Activated T-cell treated with anti-CD3 and anti-CD28 coated beads, Interleukin-2, amount 50 U/mL, for 48 hours (primary cell): ENCODE results near the gene SBDS.
A peak's percentile ranks its signal among the peaks of the same experiment; 100 is the strongest.
"Not testable (repeated sequence)": the region's sequence is repeated elsewhere in the genome, so short reads cannot be mapped to it uniquely, and the experiment has no call there.

ENCODE experiments used
- DNase-seq, 2 experiments: peaks; one replicate each; pipeline ENCODE4 v3.0.0-alpha.2; 2020

The SBDS gene

DNA sequence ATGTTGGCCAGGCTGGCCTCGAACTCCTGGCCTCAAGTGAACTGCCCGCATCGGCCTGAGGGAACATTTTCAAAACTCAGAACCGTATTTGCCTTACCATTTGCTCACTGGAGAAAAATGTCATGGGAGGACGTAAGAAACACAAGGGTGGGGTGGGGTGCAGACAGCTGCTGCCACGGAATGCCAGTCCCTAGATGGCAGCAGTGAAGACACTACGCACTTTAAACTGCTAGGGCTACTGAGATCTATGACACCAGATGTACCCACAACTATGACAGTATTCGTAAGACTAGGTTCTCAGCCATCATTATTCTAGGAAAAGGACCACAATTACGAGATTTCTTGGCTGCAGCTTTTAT lies 716 bp downstream of the SBDS start:
- DNase-seq = peak; percentile 40 to 56

DNA sequence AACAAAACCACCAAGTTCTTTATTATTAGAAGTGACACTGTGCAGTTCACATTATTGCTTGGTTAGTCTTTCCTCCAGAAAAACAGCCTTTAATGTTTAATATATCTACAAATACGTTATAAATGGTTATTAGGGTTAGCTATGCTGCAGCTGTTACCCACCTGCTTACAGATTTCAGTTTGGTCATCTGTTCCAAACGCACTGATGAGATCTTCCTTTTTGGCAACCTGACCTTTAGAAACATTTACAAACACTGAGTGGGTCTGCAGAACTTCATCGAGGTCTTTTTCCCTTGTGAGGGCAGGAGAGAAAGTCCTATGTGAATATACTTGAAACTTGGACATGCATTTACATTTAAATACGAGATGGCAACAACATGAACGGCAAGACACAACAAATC lies 1.3 kb downstream of the SBDS start:
- not testable (repeated sequence) for DNase-seq

DNA sequence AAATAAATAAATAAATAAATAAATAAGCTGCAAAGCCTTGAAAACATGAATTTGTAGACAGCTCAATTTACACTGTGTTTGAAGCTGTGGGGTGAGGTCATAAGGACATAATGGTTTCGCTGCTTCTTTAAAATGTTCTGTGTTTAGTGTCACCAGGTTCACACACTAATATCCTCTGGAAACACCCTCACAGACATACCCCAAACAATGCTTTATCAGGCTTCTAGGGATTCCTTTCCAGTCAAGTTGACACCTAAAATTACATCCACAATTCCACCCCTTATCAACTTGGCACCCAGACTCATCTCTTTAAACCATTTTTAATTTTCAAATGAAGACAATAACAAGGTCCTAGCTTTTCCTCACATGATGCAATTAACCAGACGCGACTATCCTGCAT lies 5.8 kb downstream of the SBDS start:
- DNase-seq = not testable (repeated sequence)

DNA sequence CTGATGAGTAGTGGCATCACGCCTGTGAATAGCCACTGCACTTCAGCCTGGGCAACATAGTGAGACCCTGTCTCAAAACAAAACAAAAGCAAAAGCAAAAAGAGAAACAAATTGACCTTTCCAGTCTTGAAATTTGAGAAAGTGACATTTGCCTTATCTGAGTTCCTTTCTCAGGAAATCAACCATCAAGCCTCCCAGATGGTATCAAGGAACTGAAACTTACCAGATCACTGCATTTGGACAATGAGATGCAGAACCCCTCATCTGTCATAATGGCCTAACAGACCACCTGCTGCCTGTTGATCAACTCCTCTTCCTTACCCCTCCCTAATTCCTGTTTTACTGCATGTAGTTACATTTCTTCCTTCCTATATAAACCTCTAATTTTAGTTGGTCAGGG lies 15.1 kb downstream of the SBDS start:
- not testable (repeated sequence) for DNase-seq

DNA sequence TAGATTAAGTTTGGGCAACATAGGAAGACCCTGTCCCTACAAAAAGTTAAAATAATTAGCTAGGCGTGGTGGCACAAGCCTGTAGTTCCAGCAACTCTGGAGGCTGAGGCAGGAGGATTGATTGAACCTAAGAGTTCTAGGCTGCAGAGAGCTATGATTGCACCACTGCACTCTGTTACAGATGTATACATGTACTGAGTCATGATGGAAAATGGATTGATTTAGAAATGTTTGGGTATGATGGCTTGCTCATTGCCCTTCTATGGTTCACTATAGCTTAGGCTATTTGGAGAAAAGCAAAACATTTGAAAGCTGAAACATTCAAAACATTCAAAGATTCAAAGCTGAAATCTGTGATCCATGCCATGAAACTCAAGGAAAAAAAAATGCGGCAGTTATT lies 16.4 kb downstream of the SBDS start:
- DNase-seq = not testable (repeated sequence)

DNA sequence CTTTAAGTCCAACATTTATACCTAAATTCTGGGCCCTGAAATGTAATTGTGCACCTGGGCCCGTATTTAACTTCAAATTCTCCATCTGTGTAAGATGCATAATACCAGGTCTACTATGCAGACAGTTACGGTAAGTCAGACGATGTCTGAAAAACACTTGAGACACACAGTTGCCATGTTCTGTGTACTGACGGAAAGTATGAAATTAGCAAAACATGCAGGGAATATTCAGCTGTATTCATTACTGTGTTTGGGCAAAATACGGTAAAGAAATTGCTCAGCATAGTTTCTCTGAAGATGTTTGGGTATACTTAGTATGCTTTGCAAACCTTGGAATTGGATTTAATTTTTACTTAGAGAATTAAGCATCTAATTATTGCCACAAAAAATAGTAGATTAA lies 17.1 kb downstream of the SBDS start:
- not testable (repeated sequence) for DNase-seq

DNA sequence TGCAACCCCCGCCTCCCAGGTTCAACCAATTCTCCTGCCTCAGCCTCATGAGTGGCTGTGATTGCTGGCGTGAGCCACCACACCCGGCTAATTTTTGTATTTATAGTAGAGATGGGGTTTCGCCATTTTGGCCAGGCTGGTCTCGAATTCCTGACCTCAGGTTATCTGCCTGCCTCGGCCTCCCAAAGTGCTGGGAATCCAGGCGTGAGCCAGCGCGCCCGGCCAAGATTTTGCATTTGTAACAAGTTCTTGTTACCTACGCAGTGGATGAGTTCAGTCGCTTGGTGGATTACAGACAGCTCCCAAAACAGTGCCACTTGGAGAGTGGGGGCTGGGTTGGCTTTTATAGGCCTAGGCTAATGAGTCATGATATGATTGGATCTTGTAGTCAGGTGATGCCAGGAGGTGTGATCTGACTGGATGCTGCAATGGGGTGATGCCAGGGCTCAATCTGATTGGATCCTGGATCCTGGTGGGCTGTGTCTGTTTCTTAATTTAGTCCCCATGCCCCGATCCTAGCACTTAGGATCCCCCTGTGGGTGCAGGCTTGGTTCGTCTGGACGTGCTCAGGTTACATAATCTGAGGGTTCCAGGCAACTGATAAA lies 20.3 kb downstream of the SBDS start:
- no peak for DNase-seq

DNA sequence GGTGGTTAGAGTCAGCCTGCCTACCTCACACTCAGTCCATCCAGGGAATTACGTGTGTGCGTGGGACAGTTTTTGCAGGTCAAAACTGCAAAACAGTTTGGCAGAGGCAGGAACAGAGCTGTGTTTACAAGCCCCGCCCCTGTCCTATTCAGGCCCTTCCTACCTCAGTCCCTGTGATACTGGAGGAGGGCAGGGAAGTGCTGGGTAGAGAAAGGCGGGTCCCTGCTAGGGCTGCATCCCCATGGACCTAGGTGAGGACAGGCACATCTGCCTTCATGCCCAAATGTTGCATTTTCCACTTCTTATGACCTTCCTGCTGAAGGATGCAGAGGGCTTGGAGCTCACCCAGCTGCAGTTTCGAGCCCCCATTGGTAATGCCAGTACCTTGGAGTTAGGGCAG lies 25.1 kb downstream of the SBDS start:
- DNase-seq = no peak

DNA sequence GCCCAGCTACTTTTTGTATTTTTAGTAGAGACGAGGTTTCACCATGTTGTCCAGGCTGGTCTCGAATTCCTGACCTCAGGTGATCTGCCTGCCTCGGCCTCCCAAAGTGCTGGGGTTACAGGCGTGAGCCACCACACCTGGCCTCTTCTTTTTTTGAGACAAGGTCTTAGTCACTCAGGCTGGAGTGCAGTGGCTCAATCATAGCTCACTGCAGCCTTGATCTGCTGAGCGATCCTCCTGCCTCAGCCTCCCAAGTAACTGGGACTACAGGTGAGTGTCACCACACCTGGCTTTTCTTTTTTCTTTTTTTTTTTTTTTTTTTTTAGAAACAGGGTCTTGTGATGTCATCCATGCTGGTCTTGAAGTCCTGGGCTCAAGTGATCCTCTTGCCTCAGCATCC lies 26.4 kb downstream of the SBDS start:
- not testable (repeated sequence) for DNase-seq

DNA sequence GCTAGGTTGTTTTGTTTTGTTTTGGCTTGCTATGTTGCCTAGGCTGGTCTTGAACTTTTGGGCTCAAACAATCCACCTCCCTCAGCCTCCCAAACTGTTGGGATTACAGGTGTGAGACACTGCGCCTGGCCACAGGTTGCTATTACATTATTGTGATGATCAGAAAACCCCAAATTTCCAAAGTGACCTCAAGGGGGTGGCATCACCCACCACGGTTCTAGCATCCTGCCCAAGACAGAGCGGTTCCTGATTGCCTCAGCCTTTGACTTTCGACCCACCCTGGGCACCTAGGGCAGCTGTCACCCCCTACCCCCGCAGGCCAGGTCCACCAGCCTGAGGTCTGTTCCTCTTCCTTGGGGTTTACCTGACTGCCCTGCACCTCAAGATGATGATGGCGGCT lies 28.4 kb downstream of the SBDS start:
- no peak for DNase-seq

DNA sequence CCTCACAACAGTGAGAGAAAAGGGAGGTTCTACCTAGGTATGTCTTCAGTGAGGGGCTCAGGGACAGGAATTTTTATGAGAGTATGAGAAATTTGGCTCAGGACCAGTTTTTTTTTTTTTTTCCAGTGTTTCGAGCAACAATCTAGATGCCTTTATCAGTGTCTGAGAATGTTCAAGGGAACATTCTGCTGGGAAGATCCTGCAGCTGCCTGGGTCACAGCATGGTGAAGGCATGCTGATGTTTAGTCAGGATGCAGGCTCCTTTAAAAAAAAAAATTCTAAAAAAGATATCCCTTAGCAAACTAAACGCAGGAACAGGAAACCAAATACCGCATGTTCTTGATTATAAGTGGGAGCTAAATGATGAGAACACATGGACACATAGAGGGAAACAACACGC lies 31.0 kb downstream of the SBDS start:
- DNase-seq = no peak

DNA sequence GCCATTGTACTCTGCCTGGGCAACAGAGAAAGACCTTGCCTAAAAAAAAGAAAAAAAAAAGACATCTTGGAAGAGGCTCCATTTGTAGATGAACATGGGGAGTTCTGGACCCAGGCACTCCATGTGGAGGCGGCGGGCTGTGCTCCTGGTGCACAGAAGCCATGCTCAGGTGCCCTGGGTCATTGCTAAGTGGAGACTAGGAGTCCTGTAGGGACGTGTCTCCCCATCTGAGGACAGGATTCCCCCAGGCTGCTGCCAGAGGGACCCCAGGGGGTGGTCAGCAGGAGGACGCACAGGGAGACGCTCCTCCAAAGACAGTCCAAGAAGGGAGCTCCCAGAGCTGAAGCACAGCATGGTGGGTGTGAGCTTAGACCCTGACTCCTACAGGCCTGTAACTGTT lies 34.3 kb downstream of the SBDS start:
- DNase-seq = no peak

DNA sequence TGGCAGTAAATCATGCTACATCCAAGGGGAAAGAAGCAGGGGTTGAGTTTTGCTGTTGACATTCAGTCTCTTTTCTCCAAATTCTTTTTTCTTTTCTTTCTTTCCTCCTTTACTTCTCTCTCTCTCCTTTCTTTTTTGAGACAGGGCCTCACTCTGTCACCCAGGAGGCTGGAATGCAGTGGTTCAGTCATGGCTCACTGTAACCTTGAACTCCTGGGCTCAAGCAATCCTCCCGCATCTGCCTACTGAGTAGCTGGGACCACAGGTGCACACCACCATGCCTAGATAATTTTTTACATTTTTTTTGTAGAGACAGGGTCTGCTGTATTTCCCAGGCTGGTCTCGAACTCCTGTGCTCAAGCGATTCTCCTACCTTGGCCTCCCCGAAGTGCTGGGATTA lies 35.2 kb downstream of the SBDS start:
- DNase-seq = no peak

DNA sequence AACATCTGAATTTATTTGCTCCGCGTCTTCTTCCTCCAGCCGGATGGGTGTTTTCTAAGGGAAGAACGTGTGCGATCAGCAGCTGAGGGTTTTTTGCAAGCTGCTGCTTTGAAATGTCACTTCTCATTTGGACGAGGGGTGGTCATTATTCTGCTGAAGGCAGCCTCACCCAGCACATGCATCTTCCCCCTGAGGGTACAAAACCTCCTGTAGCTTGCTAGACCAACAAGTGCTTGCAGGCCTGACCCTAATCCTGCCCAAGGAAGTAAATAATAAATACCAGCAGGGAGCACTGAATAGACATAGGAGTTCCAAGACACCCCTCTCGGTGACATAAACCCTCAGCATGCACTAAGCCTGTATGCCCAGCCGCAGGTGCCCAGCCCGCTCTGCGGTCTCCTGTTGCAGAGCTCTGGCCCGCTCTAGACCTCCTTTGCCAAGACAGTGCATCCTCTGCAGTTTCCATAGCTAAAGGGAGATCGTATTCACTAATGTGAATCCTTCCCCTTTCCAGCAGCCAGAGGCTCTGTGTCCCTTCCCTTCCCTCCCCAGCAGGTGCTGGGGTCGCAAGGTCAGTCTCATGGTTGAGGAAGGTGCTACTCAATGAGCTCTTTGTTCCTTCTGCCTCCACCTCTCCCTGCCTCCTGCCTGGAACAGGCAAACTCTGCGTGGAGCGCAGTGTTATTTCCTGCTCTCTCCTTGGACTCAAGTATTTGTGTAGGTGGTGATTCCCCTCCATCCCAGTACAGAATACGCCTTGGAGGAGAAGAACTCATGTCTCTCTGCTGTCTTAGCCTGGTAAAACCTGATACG lies 36.6 kb downstream of the SBDS start:
- no peak for DNase-seq

DNA sequence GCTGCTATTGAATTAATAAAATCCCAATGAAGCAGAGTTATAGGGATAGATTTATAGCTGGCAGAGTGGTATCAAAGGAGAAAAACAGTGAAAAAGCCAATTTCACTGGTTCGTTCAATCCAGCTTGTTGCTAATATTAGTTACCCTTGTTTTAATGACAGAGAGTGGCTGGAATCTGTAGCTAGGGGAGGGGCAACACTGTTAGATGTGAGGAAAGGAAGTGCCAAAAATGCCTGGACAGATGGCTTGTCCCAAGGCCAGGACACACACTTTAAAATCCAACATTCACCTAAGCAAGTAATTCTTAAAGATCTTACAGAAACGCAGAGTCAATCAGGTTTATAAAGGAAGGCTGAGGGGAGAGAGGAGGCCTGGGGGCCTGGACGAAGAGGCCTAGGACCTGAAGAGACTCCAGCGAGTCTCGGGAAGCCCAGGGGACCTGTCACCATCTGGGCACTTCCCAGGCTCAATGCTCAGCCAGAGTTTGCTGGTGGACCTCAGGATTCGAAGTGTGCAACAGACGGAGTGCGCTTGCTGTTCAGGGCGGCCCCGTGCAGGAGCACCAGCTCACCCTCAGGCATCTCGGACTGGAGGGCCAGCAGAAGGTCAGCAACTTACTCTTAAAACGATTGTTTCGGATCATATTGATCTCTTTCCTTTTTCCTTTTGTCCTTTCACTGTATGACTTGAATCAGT lies 37.6 kb downstream of the SBDS start:
- no peak for DNase-seq

DNA sequence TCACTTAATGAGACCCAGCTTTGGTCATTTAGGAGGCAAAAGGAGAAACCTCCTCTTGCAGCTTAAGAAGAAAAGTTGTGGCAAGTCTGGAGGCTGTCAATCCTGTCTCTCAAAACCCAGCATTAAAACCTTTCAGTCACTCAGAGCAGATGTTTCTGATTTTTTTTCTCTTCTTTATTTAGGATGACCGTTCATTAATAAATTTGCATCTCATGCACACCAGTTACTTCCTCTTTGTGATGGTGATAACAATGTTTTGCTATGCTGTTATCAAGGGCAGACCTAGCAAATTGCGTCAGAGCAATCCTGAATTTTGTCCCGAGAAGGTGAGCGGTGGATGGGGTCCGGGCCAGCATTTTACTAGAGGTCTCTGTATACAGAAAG lies 42.4 kb downstream of the SBDS start:
- no peak for DNase-seq

DNA sequence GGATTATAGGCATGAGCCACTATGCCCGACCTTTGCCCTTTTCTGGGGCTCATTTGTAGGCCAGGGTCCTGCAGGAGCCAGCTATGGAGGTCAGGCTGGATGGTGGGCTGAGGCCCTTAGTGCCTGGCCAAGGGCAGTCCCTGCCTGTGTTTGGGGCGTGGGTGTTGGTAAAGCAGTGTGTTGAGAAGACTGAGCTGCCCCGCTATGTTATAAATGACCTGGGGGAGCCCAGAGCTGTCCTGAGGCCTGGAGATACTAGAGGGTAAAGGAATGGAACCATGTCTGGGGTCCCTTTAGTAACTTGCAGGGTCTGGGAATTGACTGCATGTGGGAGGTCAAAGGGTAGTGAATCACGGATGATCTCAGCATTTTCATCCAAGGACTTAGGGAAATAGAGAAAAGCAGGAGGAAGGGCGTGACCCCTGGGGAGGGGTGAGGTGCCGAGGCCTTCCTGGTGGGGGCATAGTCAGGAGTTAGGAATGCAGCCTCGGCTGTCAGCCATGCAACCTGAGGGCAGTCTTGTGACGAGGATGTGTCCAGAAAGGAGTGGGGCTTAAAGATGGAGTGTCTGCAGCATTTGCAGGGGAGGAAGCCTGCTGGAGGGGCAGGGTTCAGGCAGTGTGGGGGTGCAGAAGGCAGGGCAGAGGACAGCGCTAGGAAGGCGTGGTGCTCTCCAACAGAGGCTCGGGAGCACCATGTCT lies 42.9 kb downstream of the SBDS start:
- no peak for DNase-seq

DNA sequence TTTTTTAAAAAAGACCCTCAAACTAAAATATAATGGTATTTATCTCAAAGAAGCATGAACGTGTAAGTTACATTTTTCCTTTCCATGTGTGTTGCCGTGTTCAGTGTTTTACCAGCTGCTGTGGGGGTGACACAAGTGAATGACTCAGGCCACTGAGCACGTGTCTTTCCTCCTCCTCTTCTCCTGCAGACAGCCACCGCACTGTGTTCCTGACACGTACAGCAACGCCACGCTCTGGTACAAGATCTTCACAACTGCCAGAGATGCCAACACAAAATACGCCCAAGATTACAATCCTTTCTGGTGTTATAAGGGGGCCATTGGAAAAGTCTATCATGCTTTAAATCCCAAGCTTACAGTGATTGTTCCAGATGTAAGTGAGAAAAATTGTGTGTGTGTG lies 44.6 kb downstream of the SBDS start:
- no peak for DNase-seq

DNA sequence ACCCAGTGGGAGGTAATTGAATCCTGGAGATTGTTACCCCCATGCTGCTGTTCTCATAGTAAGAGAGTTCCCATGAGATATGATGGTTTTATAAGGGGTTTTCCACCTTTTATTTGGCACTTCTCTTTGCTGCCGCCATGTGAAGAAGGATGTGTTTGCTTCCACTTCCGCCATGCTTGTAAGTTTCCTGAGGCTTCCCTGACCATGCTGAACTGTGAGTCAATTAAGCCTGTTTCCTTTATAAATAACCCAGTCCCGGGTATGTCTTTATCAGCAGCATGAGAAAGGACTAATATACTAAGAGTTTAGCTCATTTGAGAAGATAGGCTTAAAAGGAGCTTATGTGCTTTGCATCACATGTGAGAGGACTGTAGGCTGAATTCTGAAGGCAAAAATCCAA lies 45.1 kb downstream of the SBDS start:
- no peak for DNase-seq

DNA sequence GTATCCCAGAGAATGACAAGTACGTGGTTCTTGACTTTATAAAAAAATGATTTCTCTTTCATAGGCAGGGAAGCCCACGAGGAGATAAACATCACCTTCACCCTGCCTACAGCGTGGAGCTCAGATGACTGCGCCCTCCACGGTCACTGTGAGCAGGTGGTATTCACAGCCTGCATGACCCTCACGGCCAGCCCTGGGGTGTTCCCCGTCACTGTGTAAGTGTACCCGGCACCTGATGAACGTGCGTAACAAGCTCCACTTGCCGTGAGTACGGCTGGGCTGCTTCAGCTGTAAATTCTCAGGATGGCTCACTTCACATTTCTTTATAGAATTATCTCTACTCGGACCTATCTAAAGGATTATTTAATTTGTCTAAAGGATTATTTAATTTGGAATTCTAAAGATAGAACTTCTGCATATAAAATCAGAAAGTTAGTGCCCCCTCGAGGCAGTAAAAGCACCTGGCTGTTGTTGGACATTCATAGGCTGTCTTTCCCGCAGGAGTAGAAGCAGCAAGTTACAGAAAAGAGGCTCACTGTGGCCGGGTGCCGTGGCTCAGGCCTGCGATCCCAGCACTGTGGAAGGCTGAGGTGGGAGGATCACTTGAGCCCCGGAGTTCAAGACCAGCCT lies 46.8 kb downstream of the SBDS start:
- no peak for DNase-seq

DNA sequence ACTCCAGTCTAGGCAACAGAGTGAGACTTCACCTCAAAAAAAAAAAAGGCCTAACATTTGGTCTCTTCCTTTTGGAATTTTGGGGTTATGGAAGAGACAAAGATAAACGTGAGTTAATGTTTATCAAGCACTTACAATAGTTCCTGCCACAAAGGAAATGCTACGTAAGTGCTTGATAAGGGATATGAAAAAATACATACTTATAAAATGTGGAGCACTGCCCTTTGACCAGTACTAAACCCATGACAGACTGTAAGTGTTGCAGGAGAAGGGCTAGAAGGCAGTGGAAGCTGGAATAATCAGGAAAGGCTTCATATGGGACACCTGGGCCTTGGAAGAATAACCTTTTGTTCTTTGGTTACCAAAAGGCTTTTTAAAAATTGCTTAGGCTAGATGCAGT lies 48.8 kb downstream of the SBDS start:
- no peak for DNase-seq

DNA sequence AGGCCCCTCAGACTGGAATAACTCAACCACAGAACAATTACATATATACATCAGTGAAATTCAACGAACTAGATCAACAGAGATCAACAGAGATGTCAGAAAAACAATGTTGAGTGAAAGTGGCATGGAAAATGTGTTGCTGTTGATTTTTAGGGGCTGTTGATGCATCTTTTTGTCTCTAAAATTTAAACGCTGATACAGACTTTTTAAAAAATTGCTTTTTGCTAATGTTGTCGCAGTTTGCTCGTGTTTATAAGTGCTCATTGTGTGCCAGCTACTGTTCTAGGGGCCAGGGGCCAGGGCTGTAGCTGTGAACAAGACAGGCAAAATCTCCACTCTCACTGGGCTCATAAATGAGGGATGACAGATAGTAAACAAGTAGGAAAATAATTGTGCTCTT lies 56.1 kb downstream of the SBDS start:
- DNase-seq = no peak

DNA sequence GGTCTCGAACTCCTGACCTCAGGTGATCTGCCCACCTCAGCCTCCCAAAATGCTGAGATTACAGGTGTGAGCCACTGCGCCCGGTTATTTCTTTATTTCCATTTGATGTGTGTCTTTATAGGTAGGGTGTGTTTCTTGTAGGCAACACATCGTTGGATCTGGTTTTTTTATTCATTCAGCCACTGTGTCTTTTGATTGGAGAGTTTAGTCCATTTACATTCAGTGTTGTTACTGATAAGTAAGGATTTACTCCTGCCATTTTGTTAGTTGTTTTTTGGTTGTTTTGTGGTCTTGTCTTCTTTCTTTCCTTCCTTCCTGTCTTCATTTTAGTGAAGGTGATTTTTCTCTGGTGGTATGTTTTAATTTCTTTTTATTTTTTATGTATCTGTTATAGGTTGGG lies 57.4 kb downstream of the SBDS start:
- DNase-seq = no peak
